ENCODE results near the gene NEK9. TPM values are rescaled to one million over a fixed set of nuclear protein-coding genes. Genes with fewer than 3 reads are reported as not detected.

NEK9 gene
- total and polyA plus RNA-seq, 2 donors (not counting 1 experiment from before 2014, with no cell fraction given): 35.1 to 110 TPM

- intact Hi-C loops (cut with micrococcal nuclease): loop anchor here (1.0 to 2.0 kb wide), 7 partner anchors 13 to 413 kb away; partner anchors contain the start of genes EIF2B2, FOS and YLPM1
- H3K9me3 ChIP-seq (ENCODE audit: control extremely low read depth in 1 of 3, control insufficient read depth in 2 of 3, insufficient read depth in 1 of 3, low read length in 2 of 3): no peaks in the 10 kb centered on the region
- Mint-ChIP-seq H3K4me1 (peaks cover 36% of the 10 kb centered on the region), H3K27me3 (no peaks in the 10 kb centered on the region), H3K4me3 (peak overlapping the region; percentile 92), H3K9me3 (ENCODE audit: insufficient read depth) (no peaks in the 10 kb centered on the region), H3K27ac (peak overlapping the region; percentile 97)
- TF ChIP-seq EZH2 (IDR thresholded peaks at IDR 0.05; ENCODE audit: borderline replicate concordance, insufficient read depth, low read depth, low read length, poor library complexity, severe bottlenecking) (no peak), CTCF (IDR thresholded peaks at IDR 0.05) (no peak)
- H2AFZ ChIP-seq (ENCODE audit: insufficient read depth, low read depth, low read length, poor library complexity, severe bottlenecking): no peak overlapping the region
- H3K27me3 ChIP-seq (replicated peaks in 1 of 4; ENCODE audit: control extremely low read depth in 1 of 4, control insufficient read depth in 3 of 4, insufficient read depth in 4 of 4, low read length in 3 of 4): no peaks in the 10 kb centered on the region
- H3K27ac ChIP-seq (ENCODE audit: low read length in 2 of 2): peak overlapping the region; percentile 97 to 99
- DNase-seq (no peak), ATAC-seq (ENCODE audit: low read depth) (no peak)
- POLR2A ChIA-PET: interaction anchor here (0.6 to 1.5 kb wide), 3 partner anchors 22 to 120 kb away, joined by 3 to 11 read pairs (median 7); no protein-coding TSS in a partner anchor
- WGBS (ENCODE audit: insufficient coverage): 3% methylated on average over 9 of the region's 10 CpGs
- H3K4me3 ChIP-seq (ENCODE audit: control extremely low read depth in 1 of 5, extremely low read depth in 1 of 5, insufficient read depth in 1 of 5, low read depth in 2 of 5, low read length in 4 of 5): peak overlapping the region; percentile 80 to 92 (median 89)
- peaks cover 46% of the 10 kb centered on the region for H3K79me2 ChIP-seq (ENCODE audit: control insufficient read depth, insufficient read depth, low read length)
- CTCF ChIA-PET: interaction anchor here (0.8 to 4.1 kb wide), 4 partner anchors 13 to 128 kb away, joined by 3 to 20 read pairs (median 4); no protein-coding TSS in a partner anchor
- peaks cover 17 to 22% of the 10 kb centered on the region in 2 donors for H3K4me1 ChIP-seq (ENCODE audit: control insufficient read depth in 2 of 2, insufficient read depth in 2 of 2, low read length in 2 of 2)
- H3K36me3 ChIP-seq (replicated peaks in 1 of 2; ENCODE audit: control extremely low read depth in 1 of 2, control insufficient read depth in 1 of 2, extremely low read depth in 1 of 2, insufficient read depth in 2 of 2, low read length in 1 of 2): no peaks in the 10 kb centered on the region
- peak overlapping the region; percentile 76 for H3K4me2 ChIP-seq (replicated peaks; ENCODE audit: low read depth, low read length, poor library complexity, severe bottlenecking)
- peak overlapping the region; percentile 92 for H3K9ac ChIP-seq (ENCODE audit: low read length)
- H4K20me1 ChIP-seq (ENCODE audit: control insufficient read depth, insufficient read depth, low read length, poor library complexity, severe bottlenecking): peaks cover 30% of the 10 kb centered on the region
Measured at GRCh38 chr14:75175677-75176141, 48.9 kb upstream of the NEK9 start.

- Histone ChIP-seq H3K27ac (ENCODE audit: low read length in 2 of 2) (peak overlapping the region in 1 of 2 donors; percentile 97), H2AFZ (ENCODE audit: insufficient read depth, low read depth, low read length, poor library complexity, severe bottlenecking) (no peak overlapping the region), H3K9ac (ENCODE audit: low read length) (no peak overlapping the region), H3K9me3 (ENCODE audit: control extremely low read depth in 1 of 3, control insufficient read depth in 2 of 3, insufficient read depth in 1 of 3, low read length in 2 of 3) (no peaks in the 10 kb centered on the region), H4K20me1 (ENCODE audit: control insufficient read depth, insufficient read depth, low read length, poor library complexity, severe bottlenecking) (peaks cover 44% of the 10 kb centered on the region), H3K27me3 (replicated peaks in 1 of 4; ENCODE audit: control extremely low read depth in 1 of 4, control insufficient read depth in 3 of 4, insufficient read depth in 4 of 4, low read length in 3 of 4) (no peaks in the 10 kb centered on the region), H3K79me2 (ENCODE audit: control insufficient read depth, insufficient read depth, low read length) (peaks cover 62% of the 10 kb centered on the region), H3K4me2 (replicated peaks; ENCODE audit: low read depth, low read length, poor library complexity, severe bottlenecking) (no peak overlapping the region), H3K4me3 (ENCODE audit: control extremely low read depth in 1 of 5, extremely low read depth in 1 of 5, insufficient read depth in 1 of 5, low read depth in 2 of 5, low read length in 4 of 5) (no peak overlapping the region), H3K36me3 (replicated peaks in 1 of 2; ENCODE audit: control extremely low read depth in 1 of 2, control insufficient read depth in 1 of 2, extremely low read depth in 1 of 2, insufficient read depth in 2 of 2, low read length in 1 of 2) (no peaks in the 10 kb centered on the region), H3K4me1 (ENCODE audit: control insufficient read depth in 2 of 2, insufficient read depth in 2 of 2, low read length in 2 of 2) (peaks cover 17 to 22% of the 10 kb centered on the region in 2 donors)
- ATAC-seq (ENCODE audit: low read depth) (no peak), DNase-seq (no peak)
- POLR2A ChIA-PET: interaction anchor here (0.7 kb wide), 1 partner anchor 267 kb away, joined by 3 read pairs; no protein-coding TSS in a partner anchor
- H3K4me3 Mint-ChIP-seq: peak overlapping the region; percentile 49
- no peaks in the 10 kb centered on the region for H3K9me3 Mint-ChIP-seq (ENCODE audit: insufficient read depth)
- intact Hi-C loops (cut with micrococcal nuclease): no loop called here
- CTCF ChIA-PET: interaction anchor here (1.4 to 4.1 kb wide), 3 partner anchors 10 to 122 kb away, joined by 4 to 20 read pairs (median 5); no protein-coding TSS in a partner anchor
- no peaks in the 10 kb centered on the region for H3K27me3 Mint-ChIP-seq
- H3K27ac Mint-ChIP-seq: peak overlapping the region; percentile 65
- TF ChIP-seq CTCF (IDR thresholded peaks at IDR 0.05) (no peak), EZH2 (IDR thresholded peaks at IDR 0.05; ENCODE audit: borderline replicate concordance, insufficient read depth, low read depth, low read length, poor library complexity, severe bottlenecking) (no peak)
- WGBS (ENCODE audit: insufficient coverage): no CpG with 5 or more reads among the region's 2 CpGs
- peaks cover 42% of the 10 kb centered on the region for H3K4me1 Mint-ChIP-seq
Measured at GRCh38 chr14:75174066-75174465, 47.2 kb upstream of the NEK9 start.

Data from B cell (primary cell).